OCI-LY7 (cell line): ENCODE data around the gene PCDH9. TPM values are rescaled to one million over a fixed set of nuclear protein-coding genes. Genes with fewer than 3 reads are reported as not detected.
A peak's percentile ranks its signal among the peaks of the same experiment; 100 is the strongest.
"Not testable (repeated sequence)": the region's sequence is repeated elsewhere in the genome, so short reads cannot be mapped to it uniquely, and the experiment has no call there.

Experiments used
- BruUV-seq: library from RNA; stranded (reverse); fragments of 400-500 nt; replicated peaks from 2 replicates; lab custom pipeline; 2021; lab: Mats Ljungman, UMichigan
- CTCF ChIA-PET: fragments of 300-600 bp; sonication (Branson Sonifier 250); formaldehyde crosslinking; loops from one replicate; lab custom pipeline; 2022; ENCODE audit warnings: antibody characterized with exemption; ENCODE audit not compliant: unreplicated experiment; lab: Charles Lee
- POLR2A ChIA-PET: fragments of 300-600 bp; sonication (Branson Sonifier 250); formaldehyde crosslinking; loops from one replicate; lab custom pipeline; 2022; ENCODE audit warnings: antibody characterized with exemption; lab: Charles Lee
- DNase-seq: peaks from one replicate; pipeline ENCODE4 v3.0.0-alpha.2; 2015; ENCODE audit warnings: low spot score
- H2AFZ ChIP-seq: fragments of 200-600 bp; sonication (generic), shearing (Covaris generic); 2 replicates; pipeline ENCODE4 v1.6.1; 2014; ENCODE audit warnings: mild to moderate bottlenecking, antibody characterized with exemption, low read length, moderate library complexity
- H3K27ac ChIP-seq: fragments of 200-600 bp; sonication (generic); 2 replicates; pipeline ENCODE4 v1.5.1; 2014; ENCODE audit warnings: mixed run types, low read depth, mild to moderate bottlenecking, moderate library complexity, low read length, inconsistent platforms; ENCODE audit not compliant: poor library complexity, severe bottlenecking
- H3K36me3 ChIP-seq: fragments of 200-600 bp; sonication (generic); 2 replicates; pipeline ENCODE4 v1.6.1; 2014; ENCODE audit warnings: mild to moderate bottlenecking, antibody characterized with exemption, low read length, moderate library complexity, mixed read lengths; ENCODE audit not compliant: insufficient read depth
- H3K4me1 ChIP-seq: fragments of 200-600 bp; sonication (generic); 2 replicates; pipeline ENCODE4 v1.5.1; 2014; ENCODE audit warnings: mild to moderate bottlenecking, low read length; ENCODE audit not compliant: insufficient read depth, poor library complexity, severe bottlenecking
- H3K4me2 ChIP-seq: fragments of 200-600 bp; sonication (generic); 2 replicates; pipeline ENCODE4 v1.6.1; 2014; ENCODE audit warnings: mild to moderate bottlenecking, low read length
- H3K4me3 ChIP-seq: fragments of 200-600 bp; sonication (generic); 2 replicates; pipeline ENCODE4 v1.5.1; 2014; ENCODE audit warnings: mild to moderate bottlenecking, low read depth, low read length; ENCODE audit not compliant: poor library complexity, severe bottlenecking
- H3K79me2 ChIP-seq: fragments of 200-600 bp; sonication (generic); 2 replicates; pipeline ENCODE4 v1.6.1; 2016; ENCODE audit warnings: low read depth, mild to moderate bottlenecking, low read length, moderate library complexity, mixed read lengths; ENCODE audit not compliant: insufficient read depth
- H3K9me2 ChIP-seq: fragments of 200-600 bp; sonication (generic); 2 replicates; pipeline ENCODE4 v1.6.1; 2016; ENCODE audit warnings: mild to moderate bottlenecking, low read length, mixed read lengths; ENCODE audit not compliant: insufficient read depth
- H3K9me3 ChIP-seq: fragments of 200-600 bp; sonication (generic); 2 replicates; pipeline ENCODE4 v1.6.1; 2014; ENCODE audit warnings: mild to moderate bottlenecking, mixed run types, low read length, mixed read lengths
- H4K20me1 ChIP-seq: fragments of 200-600 bp; sonication (generic); 2 replicates; pipeline ENCODE4 v1.6.1; 2014; ENCODE audit warnings: mild to moderate bottlenecking, antibody characterized with exemption, low read length, moderate library complexity, mixed read lengths; ENCODE audit not compliant: insufficient read depth
- EZH2phosphoT487 ChIP-seq: fragments of 200-600 bp; sonication (generic); IDR thresholded peaks from 2 replicates; pipeline ENCODE4 v1.6.1; 2018; ENCODE audit warnings: low read depth, borderline replicate concordance, mild to moderate bottlenecking, mixed run types, antibody characterized with exemption, low read length, moderate library complexity, mixed read lengths
- intact Hi-C: fragments of 100-400 bp; cut with micrococcal nuclease; formaldehyde crosslinking; loops from one replicate; pipeline ENCODE4 v1.10.0; 2022; ENCODE audit not compliant: unreplicated experiment
- total RNA-seq, 2 experiments: library from RNA; depleted of rRNA in 1 of 2; stranded (reverse); fragments of >200 nt in 1 of 2; shearing (Covaris generic) in 1 of 2; gene quantifications; 2 replicates each; pipeline ENCODE4 v1.2.3, GENCODE V29; 2014 to 2022
- TF ChIP-seq, protein P1 (sequence below): fragments of 200-600 bp; sonication (generic); conservative IDR thresholded peaks from 2 replicates; pipeline ENCODE4 v1.5.1; 2014; ENCODE audit warnings: mild to moderate bottlenecking, antibody characterized with exemption, low read length, moderate library complexity, mixed read lengths

The PCDH9 gene
- total RNA-seq, 2 experiments from 2014 or later, result 20.1 to 26.0 TPM

DNA sequence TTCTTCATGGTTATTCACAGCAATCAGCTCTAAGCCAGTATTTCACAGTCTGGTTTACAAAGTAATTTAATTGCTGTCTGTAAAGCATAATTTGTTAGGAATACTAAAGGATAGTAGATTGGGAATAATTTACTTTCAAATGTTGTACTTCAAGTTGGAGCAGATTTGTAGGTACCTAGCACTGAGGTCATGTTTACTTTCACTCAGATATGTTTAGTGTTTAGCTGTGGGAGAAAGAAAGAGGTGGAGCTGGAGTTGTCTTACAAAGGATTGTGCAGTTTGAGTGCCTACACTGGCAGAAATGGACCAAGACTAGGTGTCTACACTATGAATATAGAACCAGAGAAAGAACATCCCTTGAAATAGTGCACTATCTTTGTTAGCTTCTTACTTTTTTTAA, 464.6 kb downstream of the PCDH9 start:
- intact Hi-C loops, result no loop called here
- no TSS peak for BruUV-seq
- H3K9me2 ChIP-seq, result no peaks in the 10 kb centered on the region
- H2AFZ ChIP-seq, result 0 out of 2 replicates have a peak overlapping the region, but pooled peaks have one; percentile 4
- H3K27ac ChIP-seq, result no peak overlapping the region
- no peak overlapping the region for H3K4me2 ChIP-seq
- H3K9me3 ChIP-seq, result peaks cover 32% of the 10 kb centered on the region
- no peaks in the 10 kb centered on the region for H3K79me2 ChIP-seq
- ChIA-PET CTCF (no interaction called here), POLR2A (interaction anchor here (0.6 to 2.8 kb wide), 6 partner anchors 9 to 1034 kb away, joined by 3 to 16 read pairs (median 6); no protein-coding TSS in a partner anchor)
- TF ChIP-seq, protein P1, sequence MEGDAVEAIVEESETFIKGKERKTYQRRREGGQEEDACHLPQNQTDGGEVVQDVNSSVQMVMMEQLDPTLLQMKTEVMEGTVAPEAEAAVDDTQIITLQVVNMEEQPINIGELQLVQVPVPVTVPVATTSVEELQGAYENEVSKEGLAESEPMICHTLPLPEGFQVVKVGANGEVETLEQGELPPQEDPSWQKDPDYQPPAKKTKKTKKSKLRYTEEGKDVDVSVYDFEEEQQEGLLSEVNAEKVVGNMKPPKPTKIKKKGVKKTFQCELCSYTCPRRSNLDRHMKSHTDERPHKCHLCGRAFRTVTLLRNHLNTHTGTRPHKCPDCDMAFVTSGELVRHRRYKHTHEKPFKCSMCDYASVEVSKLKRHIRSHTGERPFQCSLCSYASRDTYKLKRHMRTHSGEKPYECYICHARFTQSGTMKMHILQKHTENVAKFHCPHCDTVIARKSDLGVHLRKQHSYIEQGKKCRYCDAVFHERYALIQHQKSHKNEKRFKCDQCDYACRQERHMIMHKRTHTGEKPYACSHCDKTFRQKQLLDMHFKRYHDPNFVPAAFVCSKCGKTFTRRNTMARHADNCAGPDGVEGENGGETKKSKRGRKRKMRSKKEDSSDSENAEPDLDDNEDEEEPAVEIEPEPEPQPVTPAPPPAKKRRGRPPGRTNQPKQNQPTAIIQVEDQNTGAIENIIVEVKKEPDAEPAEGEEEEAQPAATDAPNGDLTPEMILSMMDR, result no peak
- no peak for TF ChIP-seq EZH2phosphoT487
- DNase-seq, result no peak
- no peak overlapping the region for H3K4me3 ChIP-seq
- no peaks in the 10 kb centered on the region; the same call in 1 of the 2 replicates for H3K36me3 ChIP-seq
- no peaks in the 10 kb centered on the region for H4K20me1 ChIP-seq
- H3K4me1 ChIP-seq, result no peaks in the 10 kb centered on the region

- H3K27ac ChIP-seq, H3K4me2 ChIP-seq, POLR2A ChIA-PET, intact Hi-C loops, H3K9me2 ChIP-seq, BruUV-seq, H3K4me1 ChIP-seq, H2AFZ ChIP-seq, H3K36me3 ChIP-seq, H3K79me2 ChIP-seq, CTCF ChIA-PET, H3K4me3 ChIP-seq, H4K20me1 ChIP-seq: not testable (repeated sequence)
- peak; percentile 26 for DNase-seq
- H3K9me3 ChIP-seq, result peaks cover 55% of the 10 kb centered on the region
These were observed 469.5 kb downstream of the PCDH9 start for GRCh38 chr13:66760678-66761077.

- intact Hi-C loops, result no loop called here
- ChIA-PET CTCF (no interaction called here), POLR2A (interaction anchor here (0.9 to 1.0 kb wide), 3 partner anchors 15 to 241 kb away, joined by 3 read pairs; no protein-coding TSS in a partner anchor)
- Histone ChIP-seq H3K4me1 (no peaks in the 10 kb centered on the region), H3K9me2 (no peaks in the 10 kb centered on the region), H3K36me3 (no peaks in the 10 kb centered on the region; the same call in 1 of the 2 replicates), H3K27ac (no peak overlapping the region), H3K9me3 (peaks cover 55% of the 10 kb centered on the region), H3K4me3 (no peak overlapping the region), H4K20me1 (no peaks in the 10 kb centered on the region), H3K4me2 (no peak overlapping the region), H2AFZ (no peak overlapping the region), H3K79me2 (no peaks in the 10 kb centered on the region)
- no peak for TF ChIP-seq EZH2phosphoT487
- TF ChIP-seq, protein P1, result no peak
- DNase-seq, result no peak
- no TSS peak for BruUV-seq
These were observed 470.2 kb downstream of the PCDH9 start for GRCh38 chr13:66759919-66760318.
